HG02610 (cell line): ENCODE data around the gene IFITM10.

Experiments used
- ATAC-seq: cut with Tn5 transposase; IDR thresholded peaks from one replicate; pipeline ENCODE4 v1.9.1; 2021; ENCODE audit warnings: mild to moderate bottlenecking, moderate library complexity; ENCODE audit not compliant: unreplicated experiment

IFITM10 gene

DNA sequence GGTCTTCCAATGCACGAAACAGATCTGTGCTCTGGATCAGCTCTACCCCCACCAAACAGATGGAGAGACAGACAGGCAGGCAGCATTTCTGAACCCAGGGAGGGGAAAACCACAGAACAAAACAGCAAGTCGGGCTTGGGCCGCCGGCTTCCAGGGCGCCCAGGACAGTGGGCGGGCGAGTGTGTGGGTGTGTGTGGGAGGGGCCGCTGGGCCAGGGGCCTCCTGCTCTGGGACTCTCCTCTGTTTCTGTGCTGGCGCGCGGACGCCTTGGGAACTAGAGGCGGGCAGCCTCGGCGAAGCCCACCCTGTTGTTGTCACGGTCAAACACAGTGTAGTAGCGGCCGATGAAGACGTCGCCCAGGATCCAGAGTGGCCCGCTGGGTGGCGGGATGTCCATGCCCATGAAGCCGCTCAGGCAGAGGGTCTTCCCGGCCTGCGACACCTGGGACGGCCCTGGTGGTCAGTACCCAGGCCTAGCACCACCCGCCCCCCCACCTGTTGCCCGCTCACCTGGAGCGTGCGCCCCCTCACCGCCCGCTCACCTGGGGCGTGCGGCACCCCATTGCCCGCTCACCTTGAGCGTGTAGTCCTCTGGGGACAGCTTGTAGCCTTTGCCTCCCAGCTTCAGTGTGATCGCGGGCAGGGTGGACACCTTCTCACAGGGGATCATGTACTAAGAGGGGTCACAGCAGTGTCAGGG lies 3.0 kb upstream of the IFITM10 start:
- no peak for ATAC-seq

DNA sequence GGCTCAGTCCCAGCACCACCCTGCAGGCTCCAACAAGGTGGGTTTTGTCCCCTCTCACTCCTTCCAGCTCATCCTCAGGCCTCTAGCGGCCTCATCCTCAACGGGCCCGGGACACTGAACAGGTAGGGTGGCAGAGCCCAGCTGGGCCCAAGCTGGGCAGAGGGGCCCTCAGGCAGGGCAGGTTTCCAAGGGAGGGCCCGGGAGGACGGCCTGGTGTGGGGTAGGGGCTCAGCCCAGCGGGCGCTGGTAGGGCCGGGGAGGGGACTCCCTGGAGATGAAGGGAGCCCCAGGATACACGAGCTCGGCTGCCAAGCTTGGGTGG lies 2.5 kb upstream of the IFITM10 start:
- ATAC-seq = no peak

DNA sequence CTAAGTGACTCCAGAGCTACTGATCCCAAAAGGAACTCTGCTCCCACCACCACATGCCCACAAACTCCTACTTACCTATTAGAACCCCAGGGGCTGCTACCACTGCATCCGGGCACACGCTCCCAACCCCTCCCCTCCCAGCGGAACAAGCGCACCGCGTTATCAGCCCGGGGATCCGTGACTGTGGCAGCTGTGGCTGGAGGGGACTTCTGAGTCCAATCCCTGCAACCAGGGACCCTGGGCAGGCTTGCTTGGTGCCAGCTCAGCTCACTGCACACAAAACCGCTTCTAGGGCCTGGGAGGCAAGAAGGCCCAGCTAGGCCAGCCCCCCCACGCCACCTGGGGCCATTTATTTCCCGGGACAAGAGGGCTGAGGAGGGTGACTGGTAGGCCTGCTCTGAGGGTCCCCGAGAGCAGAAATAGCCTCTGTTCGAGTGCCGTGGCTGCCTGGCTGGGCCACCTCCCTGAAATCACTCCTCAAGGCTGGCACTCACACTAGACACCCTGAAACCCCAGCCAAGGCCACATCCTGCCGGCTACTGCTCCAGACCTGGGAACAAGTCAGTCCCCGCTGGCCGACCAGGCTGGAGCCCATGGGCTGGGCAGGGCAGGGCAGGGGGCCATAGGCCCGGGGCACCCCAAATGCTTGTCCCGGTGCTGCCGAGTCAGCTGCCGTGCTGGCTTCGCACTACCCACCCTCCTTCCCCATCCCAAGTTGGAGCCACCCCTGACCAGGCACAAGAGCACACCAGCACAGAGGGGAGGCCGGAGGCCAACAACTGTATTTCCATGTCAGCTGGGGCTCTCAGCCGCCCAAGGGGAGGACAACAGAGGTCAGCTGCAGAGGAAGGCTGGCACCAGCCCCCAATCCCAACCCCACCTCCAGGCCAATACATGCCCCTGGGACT lies 1.9 kb upstream of the IFITM10 start:
- no peak for ATAC-seq

DNA sequence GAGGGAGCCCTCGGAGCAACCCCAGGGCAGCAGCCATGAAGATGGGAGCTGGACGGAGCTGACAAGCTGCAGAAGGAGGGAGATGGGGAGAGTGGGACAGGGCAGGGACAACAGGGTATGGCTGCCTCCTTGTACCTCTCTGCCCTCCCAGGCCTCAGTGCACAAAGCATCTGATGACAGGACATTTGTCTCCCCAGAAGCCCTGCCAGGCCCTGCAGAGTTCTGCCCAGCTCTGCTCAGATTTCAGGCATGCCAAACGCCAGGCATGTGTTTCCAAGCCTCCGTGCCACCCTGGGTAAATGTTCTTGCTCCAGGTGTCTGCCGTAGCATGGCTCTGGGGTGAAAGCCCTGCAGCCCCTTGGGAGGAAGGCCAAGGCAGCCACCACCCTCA lies 1.1 kb upstream of the IFITM10 start:
- ATAC-seq = no peak

DNA sequence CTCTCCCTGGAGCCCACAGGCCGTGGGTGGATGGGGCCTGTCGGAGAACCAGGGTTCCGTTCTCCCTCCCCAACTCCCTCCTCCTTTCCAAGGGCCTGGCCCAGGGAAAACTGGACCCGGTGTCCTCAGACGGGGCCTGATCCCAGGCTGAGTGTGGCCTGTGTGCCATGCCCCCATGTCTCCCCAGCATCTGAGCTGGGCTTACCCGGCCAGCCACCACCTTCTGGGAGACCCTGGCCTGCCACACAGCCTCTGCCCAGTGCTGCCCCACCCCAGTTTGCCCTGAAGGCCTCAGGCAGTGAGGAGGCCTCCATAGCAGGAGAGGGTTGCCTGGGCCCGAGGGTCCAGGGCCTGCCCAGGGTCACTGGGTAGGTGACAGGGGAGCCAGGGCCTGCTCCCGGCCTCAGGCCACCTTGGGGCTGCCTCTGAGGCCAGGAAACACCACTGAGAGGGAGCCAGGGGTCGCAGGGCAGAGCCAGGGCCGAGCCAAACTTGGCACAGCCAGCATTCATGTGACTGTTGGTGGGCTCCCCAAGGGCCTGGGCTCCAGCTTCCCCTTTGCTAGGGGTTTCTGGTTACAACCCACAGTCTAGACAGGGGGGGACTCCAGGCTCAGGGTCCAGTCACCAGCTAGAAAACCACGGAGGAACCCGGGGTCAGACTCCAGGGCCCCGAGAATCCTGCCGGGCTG lies 590 bp upstream of the IFITM10 start:
- no peak for ATAC-seq

DNA sequence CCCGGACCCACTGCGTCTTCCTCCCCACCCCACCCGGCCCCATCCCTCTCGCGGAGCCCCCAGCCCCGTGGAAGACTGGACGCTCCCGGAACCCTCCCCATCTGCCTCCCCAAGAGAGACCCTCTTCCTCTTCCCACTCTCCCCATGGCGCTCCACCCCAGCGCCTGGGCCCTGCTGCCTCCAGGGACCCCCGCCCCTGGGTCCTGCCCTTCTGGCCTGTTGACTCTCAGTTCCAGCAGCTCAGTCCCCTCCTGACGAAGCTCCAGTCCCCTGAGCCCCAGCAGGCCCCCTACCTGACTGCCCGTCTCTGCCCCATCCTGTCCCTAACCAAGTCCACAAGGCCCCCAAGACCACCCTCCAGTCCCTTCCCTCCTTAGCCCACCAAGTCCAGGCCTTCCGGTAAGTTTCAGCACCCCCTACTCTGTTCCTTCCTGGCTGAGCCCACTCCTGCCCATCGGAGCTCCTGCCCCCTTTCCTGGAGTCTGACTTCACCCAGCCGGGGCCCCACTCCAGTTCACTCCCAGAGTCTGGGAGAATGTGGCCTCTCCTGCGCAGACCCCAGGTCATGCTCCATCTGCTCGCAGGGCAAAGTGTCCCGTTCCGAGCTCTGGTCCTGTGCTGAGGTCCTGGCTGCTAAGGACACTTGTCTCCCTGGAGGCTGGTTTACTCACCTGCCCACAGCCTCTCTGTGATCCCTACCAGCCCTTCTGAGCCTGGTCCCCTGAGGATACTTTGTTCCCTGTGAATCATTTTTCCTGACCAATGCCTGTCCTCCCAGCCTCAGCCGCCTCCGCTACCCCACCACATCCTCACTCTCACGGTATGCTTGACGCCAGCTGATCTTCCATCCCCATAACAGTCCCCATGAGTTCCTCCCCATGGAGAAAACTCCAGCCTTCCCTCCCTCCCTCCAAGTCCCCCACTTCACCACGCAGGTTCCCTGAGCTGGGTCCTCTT lies 722 bp downstream of the IFITM10 start:
- no peak for ATAC-seq

DNA sequence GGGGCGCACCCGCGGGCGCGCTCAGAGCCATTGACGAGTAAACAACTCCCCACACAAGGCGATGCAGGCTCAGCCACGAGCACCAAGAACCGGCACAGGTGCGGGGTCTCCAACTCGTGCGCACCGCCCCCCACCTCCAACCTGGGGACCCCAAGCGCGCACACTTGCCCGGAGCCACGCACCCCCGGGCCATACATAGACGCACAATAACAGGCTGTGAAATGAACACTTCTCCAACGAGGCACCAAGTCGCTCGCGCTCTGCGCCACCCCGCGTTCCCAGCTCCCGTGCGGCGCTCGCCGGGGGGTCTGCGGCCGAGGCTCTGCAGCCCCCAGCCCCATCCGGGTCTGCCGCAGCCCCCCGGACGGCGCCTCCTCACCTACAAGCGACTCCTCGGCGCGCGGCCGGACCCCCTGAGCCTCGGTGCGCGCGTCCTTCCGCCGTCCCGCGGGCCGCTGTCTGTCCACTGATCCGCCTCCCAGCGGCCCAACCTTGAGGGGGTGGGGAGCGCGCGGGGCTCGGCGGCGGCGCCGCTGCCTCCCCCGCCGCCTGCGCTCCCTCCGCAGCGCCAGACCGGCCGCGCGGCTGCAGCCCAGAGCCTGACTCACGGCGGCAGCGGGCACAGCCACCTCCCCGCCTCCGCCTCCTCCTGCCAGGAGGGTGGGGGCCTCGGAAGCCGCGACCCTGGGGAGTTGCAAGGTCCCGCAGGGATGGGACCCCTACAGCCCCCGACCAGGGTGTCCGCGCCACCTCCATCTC lies 1.6 kb downstream of the IFITM10 start:
- no peak for ATAC-seq

DNA sequence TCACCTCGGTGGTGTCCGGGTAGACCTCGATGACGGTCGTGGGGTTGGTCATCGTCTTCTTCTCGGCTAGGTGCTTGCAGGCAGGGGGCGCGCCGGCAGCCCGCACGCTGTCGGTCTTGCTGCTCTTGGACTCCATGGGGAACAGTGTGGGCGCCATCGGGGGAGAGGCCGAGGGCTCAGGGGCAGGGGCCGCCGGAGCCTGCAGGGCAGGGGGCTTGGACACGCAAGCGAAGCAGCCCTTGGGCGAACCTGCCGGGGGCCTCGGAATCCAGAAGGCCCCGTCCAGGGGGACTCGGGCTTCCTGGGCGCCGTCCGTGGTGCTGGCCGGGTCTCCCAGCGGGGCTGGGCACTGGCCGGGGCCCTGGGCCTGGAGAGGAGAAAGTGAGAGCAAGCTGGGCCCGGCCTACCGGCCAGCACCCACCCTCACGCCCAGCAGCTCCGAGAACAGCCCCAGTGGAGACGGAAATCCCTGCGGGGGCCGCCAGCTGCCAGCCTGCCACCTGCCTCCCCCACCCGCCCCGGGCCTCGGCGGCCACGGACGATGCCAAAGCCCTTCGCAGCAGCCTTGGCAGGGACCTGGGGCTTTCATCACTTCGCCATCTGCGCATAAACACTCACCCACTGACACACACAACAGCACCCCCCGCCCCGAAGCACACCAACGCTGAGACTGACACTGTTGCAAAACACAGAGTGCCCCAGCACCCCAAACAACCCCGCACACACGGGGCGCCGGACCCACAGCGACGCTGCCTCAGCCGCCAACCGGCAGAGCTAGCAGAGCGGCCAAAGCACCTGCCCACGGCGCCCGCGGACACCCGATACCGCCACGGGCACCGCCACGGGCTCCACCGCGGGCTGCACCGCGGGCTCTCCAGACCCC lies 2.4 kb downstream of the IFITM10 start:
- no peak for ATAC-seq

DNA sequence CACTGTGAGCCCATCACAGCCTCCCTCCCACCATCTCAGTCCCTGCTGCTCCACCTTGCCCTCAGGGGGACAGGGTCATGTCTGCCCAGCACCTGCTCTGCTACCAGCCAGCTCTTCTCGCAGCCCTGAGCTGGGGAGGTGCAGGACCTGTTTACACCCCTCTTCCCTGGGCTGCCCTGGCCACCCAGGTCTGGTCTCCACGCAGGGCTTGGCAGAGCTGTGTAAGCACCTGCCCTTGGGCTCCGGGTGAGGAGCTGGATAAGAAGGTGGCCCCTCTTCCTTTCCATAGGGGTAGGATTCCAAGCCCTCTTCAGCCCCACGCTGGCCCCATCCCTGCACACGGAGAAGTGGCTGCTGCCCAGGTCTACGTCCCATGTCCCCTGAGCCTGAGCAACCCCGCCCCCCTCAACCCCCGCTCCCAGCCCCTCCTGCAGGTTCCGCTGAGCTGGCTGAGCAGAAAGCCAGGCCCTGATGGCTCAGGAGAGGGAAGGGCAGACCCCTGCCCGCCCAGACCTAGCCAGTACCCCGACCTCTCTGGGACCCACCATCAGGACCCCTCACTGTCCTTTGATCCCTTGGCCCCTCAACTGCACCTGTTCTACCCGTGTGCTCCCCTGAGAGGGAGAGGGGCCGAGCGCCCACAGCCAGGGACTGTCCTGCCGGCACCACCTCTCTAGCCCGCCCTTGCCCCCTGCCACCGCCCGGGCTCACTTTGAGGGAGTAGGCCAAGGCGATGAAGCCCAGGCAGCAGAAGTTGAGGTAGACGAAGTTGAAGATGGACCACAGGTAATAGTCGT lies 3.2 kb downstream of the IFITM10 start:
- ATAC-seq = no peak

DNA sequence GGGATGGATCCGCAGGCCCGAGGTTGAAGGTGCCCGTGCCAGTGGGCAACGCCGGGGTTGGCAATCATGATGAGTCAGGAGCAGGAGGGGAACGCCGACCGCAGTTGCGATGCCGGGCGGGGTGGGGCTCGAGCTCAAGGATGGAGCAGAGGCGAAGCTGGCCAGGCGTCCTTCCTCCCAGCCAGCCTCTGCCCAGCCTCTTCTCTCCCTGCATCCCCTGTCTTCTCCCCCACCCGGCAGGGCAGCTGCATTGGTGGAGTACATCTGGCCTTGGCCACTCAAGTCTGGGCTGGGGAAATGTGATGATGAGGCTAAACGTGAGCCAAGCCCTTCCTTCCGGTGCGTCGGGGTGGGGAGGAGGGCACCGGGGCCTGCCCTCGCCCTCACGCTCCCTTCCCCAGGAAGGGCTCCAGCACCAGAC lies 3.9 kb downstream of the IFITM10 start:
- no peak for ATAC-seq

DNA sequence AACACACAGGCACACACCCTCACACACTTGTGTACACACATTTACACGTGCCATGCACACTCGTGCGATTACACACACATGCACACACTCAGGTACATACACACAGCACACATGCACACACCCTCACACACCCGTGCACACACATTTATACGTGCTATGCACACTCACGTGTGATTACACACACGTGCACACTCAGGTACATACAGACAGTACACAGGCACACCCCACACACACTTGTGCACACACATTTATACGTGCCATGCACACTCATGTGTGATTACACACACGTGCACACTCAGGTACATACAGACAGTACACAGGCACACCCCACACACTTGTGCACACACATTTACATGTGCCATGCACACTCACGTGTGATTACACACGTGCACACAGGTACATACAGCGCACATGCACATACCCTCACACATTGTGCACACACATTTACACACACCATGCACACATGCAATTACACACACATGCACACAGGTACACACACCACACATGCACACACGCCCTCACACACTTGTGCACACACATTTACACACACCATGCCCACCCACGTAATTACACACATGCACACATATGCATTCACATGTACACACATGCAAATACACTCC lies 4.6 kb downstream of the IFITM10 start:
- no peak for ATAC-seq

DNA sequence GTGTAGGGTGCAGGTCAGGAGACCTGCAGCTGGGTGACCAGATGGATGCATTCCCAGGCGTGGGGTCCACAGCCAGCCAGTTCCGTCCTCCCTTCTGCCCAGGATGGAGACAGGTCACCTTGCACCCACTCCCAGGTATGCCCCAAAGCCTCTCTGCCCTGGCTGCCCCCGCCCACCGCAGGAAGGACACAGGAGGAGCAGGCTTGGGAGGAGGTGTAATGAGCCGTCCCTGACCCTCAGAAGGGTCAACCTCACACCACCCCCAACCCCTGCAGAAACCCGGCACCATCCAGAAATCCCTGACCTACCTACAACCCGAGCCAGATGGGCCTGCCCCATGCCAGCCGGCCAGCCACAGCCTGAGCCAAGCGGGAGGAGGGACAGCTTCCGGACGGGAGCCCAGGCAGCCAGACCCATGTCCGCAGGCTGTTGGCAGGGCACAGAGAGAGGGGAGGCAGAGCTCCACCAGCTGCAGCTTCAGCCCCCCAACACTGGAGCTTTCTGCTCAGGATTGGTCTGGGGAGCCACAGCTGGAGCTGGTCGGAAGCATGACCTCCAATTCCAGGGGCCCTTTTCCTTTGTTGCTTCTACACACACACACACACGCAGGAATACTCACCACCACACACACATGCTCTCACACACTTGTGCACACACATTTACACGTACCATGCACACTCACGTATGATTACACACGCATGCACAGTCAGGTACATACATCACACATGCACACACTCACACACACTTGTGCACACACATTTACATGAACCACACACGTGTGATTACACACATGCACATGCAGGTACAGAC lies 5.3 kb downstream of the IFITM10 start:
- ATAC-seq = no peak

DNA sequence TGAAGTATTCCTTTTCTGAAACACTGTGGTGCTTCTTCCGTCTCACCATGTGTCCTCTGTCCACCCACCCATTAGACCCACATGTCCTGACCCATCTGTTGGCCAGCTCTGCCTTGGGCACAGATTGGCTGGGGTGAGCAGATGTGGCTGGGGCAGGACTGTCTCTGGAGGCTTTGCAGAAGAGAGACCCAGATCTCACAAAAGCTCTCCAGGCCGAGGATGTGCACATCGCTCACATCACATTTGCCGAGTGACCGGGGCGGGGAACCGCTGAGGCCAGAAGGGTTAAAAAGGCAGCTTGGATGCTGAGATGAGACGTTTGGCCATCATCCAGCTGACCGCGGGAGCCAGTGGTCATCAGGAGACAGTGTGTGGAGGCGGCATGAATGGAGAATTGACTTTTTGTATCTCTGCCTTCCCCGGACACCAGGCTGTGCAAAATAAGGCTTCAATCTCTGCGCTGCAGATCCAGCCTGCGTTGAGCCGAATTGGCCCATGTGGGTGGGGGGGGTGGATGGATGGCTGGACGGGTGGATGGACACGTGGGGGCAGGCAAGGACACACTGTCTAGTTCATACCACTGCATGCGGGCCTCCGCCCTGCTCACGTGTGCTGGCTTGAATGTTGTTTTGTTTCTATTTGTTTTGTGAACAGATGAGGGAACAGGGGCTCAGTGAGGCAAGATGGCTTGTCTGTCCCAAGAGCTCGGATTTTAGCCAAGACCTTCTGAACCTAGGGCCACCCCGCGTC lies 6.1 kb downstream of the IFITM10 start:
- no peak for ATAC-seq

DNA sequence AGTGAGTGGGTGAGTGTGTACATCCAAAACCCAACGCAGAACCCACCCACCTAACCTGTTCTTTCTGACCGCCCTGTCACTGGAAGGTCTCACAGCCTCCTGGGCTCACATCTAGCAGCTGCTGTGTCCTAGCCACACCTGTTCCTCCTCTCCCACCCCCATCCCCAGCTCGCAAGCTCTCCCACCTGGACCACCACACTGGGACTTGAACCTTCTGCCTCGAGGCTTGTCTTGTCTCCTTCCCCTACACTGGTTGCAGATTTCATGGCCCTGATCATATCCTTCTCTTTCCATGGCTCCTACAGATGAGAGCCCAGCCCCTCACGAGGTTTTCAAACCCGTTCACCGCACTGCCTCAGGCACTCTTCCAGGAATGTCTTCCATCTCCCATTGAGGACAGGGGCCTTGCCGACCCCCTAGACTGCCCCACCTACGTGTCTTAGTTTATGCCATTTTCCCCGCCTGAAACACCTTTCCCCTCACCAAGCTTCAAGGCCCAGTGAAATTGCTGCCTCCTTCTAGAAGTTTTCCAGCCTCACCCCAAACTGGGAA lies 6.7 kb downstream of the IFITM10 start:
- ATAC-seq = no peak

DNA sequence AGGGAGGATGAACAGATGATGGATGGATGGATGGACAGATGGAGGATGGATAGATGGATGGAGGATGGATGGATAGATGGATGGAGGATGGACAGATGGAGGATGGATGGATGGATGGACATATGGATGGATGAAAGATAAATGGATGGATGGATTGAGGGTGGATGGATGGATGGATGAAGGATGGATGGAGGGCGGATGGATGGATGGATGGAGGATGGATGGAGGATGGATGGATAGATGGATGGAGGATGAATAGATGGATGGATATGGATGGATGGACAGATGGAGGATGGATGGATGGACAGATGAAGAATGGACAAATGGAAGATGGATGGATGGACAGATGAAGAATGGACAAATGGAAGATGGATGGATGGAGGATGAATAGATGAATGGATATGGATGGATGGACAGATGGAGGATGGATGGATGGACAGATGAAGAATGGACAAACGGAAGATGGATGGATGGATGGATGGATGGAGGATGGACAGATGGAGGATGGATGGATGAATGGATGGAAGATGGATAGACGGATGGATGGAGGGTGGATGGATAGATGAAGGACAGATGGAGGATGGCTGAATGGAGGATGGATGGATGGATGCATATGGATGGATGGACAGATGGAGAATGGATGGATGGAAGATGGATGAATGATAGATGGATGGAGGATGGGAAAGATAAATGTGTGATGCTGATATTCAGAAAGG lies 7.4 kb downstream of the IFITM10 start:
- no peak for ATAC-seq
